OCI-LY7 (cell line): ENCODE results near the gene XIRP2. TPM values are rescaled to one million over a fixed set of nuclear protein-coding genes. Genes with fewer than 3 reads are reported as not detected.

ENCODE experiments used
- BruUV-seq: library from RNA; stranded (reverse); fragments of 400-500 nt; replicated peaks from 2 replicates; lab custom pipeline; 2021; lab: Mats Ljungman, UMichigan
- CTCF ChIA-PET: fragments of 300-600 bp; sonication (Branson Sonifier 250); formaldehyde crosslinking; loops from one replicate; lab custom pipeline; 2022; ENCODE audit warnings: antibody characterized with exemption; ENCODE audit not compliant: unreplicated experiment; lab: Charles Lee
- POLR2A ChIA-PET: fragments of 300-600 bp; sonication (Branson Sonifier 250); formaldehyde crosslinking; loops from one replicate; lab custom pipeline; 2022; ENCODE audit warnings: antibody characterized with exemption; lab: Charles Lee
- DNase-seq: peaks from one replicate; pipeline ENCODE4 v3.0.0-alpha.2; 2015; ENCODE audit warnings: low spot score
- H2AFZ ChIP-seq: fragments of 200-600 bp; sonication (generic), shearing (Covaris generic); 2 replicates; pipeline ENCODE4 v1.6.1; 2014; ENCODE audit warnings: mild to moderate bottlenecking, antibody characterized with exemption, low read length, moderate library complexity
- H3K27ac ChIP-seq: fragments of 200-600 bp; sonication (generic); 2 replicates; pipeline ENCODE4 v1.5.1; 2014; ENCODE audit warnings: mixed run types, low read depth, mild to moderate bottlenecking, moderate library complexity, low read length, inconsistent platforms; ENCODE audit not compliant: poor library complexity, severe bottlenecking
- H3K36me3 ChIP-seq: fragments of 200-600 bp; sonication (generic); 2 replicates; pipeline ENCODE4 v1.6.1; 2014; ENCODE audit warnings: mild to moderate bottlenecking, antibody characterized with exemption, low read length, moderate library complexity, mixed read lengths; ENCODE audit not compliant: insufficient read depth
- H3K4me1 ChIP-seq: fragments of 200-600 bp; sonication (generic); 2 replicates; pipeline ENCODE4 v1.5.1; 2014; ENCODE audit warnings: mild to moderate bottlenecking, low read length; ENCODE audit not compliant: insufficient read depth, poor library complexity, severe bottlenecking
- H3K4me2 ChIP-seq: fragments of 200-600 bp; sonication (generic); 2 replicates; pipeline ENCODE4 v1.6.1; 2014; ENCODE audit warnings: mild to moderate bottlenecking, low read length
- H3K4me3 ChIP-seq: fragments of 200-600 bp; sonication (generic); 2 replicates; pipeline ENCODE4 v1.5.1; 2014; ENCODE audit warnings: mild to moderate bottlenecking, low read depth, low read length; ENCODE audit not compliant: poor library complexity, severe bottlenecking
- H3K79me2 ChIP-seq: fragments of 200-600 bp; sonication (generic); 2 replicates; pipeline ENCODE4 v1.6.1; 2016; ENCODE audit warnings: low read depth, mild to moderate bottlenecking, low read length, moderate library complexity, mixed read lengths; ENCODE audit not compliant: insufficient read depth
- H3K9me2 ChIP-seq: fragments of 200-600 bp; sonication (generic); 2 replicates; pipeline ENCODE4 v1.6.1; 2016; ENCODE audit warnings: mild to moderate bottlenecking, low read length, mixed read lengths; ENCODE audit not compliant: insufficient read depth
- H3K9me3 ChIP-seq: fragments of 200-600 bp; sonication (generic); 2 replicates; pipeline ENCODE4 v1.6.1; 2014; ENCODE audit warnings: mild to moderate bottlenecking, mixed run types, low read length, mixed read lengths
- H4K20me1 ChIP-seq: fragments of 200-600 bp; sonication (generic); 2 replicates; pipeline ENCODE4 v1.6.1; 2014; ENCODE audit warnings: mild to moderate bottlenecking, antibody characterized with exemption, low read length, moderate library complexity, mixed read lengths; ENCODE audit not compliant: insufficient read depth
- EZH2phosphoT487 ChIP-seq: fragments of 200-600 bp; sonication (generic); IDR thresholded peaks from 2 replicates; pipeline ENCODE4 v1.6.1; 2018; ENCODE audit warnings: low read depth, borderline replicate concordance, mild to moderate bottlenecking, mixed run types, antibody characterized with exemption, low read length, moderate library complexity, mixed read lengths
- intact Hi-C: fragments of 100-400 bp; cut with micrococcal nuclease; formaldehyde crosslinking; loops from one replicate; pipeline ENCODE4 v1.10.0; 2022; ENCODE audit not compliant: unreplicated experiment
- total RNA-seq, 2 experiments: library from RNA; depleted of rRNA in 1 of 2; stranded (reverse); fragments of >200 nt in 1 of 2; shearing (Covaris generic) in 1 of 2; gene quantifications; 2 replicates each; pipeline ENCODE4 v1.2.3, GENCODE V29; 2014 to 2022
- TF ChIP-seq, protein P1 (sequence below): fragments of 200-600 bp; sonication (generic); conservative IDR thresholded peaks from 2 replicates; pipeline ENCODE4 v1.5.1; 2014; ENCODE audit warnings: mild to moderate bottlenecking, antibody characterized with exemption, low read length, moderate library complexity, mixed read lengths

XIRP2 gene
- total RNA-seq, 2 experiments from 2014 or later = not detected

- H3K27ac ChIP-seq = no peak overlapping the region
- CTCF ChIA-PET = no interaction called here
Measured at GRCh38 chr2:167182403-167182802, 294.1 kb downstream of the XIRP2 start.

GRCh38 chr2:167183931-167184330, 295.7 kb downstream of the XIRP2 start:
- no peaks in the 10 kb centered on the region for H3K4me1 ChIP-seq
- no peaks in the 10 kb centered on the region for H3K9me2 ChIP-seq
- intact Hi-C loops = no loop called here
- no peak overlapping the region for H3K27ac ChIP-seq
- TF ChIP-seq EZH2phosphoT487 = no peak
- no peaks in the 10 kb centered on the region for H3K9me3 ChIP-seq
- ChIA-PET POLR2A (no interaction called here), CTCF (no interaction called here)
- no peaks in the 10 kb centered on the region for H3K79me2 ChIP-seq
- DNase-seq = no peak
- H4K20me1 ChIP-seq = no peaks in the 10 kb centered on the region
- BruUV-seq = no TSS peak
- H2AFZ ChIP-seq = no peak overlapping the region
- no peak overlapping the region for H3K4me3 ChIP-seq
- H3K4me2 ChIP-seq = no peak overlapping the region
- no peaks in the 10 kb centered on the region for H3K36me3 ChIP-seq

More at GRCh38 chr2:167182403-167182802, 294.1 kb downstream of the XIRP2 start:
- Histone ChIP-seq H3K79me2 (no peaks in the 10 kb centered on the region), H4K20me1 (no peaks in the 10 kb centered on the region), H3K36me3 (no peaks in the 10 kb centered on the region), H3K9me2 (no peaks in the 10 kb centered on the region), H3K4me1 (no peaks in the 10 kb centered on the region), H2AFZ (no peak overlapping the region), H3K4me3 (no peak overlapping the region), H3K4me2 (no peak overlapping the region), H3K9me3 (no peaks in the 10 kb centered on the region)
- no TSS peak for BruUV-seq
- no peak for TF ChIP-seq EZH2phosphoT487
- TF ChIP-seq, protein P1, sequence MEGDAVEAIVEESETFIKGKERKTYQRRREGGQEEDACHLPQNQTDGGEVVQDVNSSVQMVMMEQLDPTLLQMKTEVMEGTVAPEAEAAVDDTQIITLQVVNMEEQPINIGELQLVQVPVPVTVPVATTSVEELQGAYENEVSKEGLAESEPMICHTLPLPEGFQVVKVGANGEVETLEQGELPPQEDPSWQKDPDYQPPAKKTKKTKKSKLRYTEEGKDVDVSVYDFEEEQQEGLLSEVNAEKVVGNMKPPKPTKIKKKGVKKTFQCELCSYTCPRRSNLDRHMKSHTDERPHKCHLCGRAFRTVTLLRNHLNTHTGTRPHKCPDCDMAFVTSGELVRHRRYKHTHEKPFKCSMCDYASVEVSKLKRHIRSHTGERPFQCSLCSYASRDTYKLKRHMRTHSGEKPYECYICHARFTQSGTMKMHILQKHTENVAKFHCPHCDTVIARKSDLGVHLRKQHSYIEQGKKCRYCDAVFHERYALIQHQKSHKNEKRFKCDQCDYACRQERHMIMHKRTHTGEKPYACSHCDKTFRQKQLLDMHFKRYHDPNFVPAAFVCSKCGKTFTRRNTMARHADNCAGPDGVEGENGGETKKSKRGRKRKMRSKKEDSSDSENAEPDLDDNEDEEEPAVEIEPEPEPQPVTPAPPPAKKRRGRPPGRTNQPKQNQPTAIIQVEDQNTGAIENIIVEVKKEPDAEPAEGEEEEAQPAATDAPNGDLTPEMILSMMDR = no peak
- no peak for DNase-seq
- POLR2A ChIA-PET = no interaction called here
- intact Hi-C loops = no loop called here

- no peak overlapping the region for H3K4me2 ChIP-seq
- H2AFZ ChIP-seq = no peak overlapping the region
- no peaks in the 10 kb centered on the region for H4K20me1 ChIP-seq
- no peaks in the 10 kb centered on the region for H3K36me3 ChIP-seq
- no peaks in the 10 kb centered on the region for H3K4me1 ChIP-seq
- no peak overlapping the region for H3K4me3 ChIP-seq
- no peaks in the 10 kb centered on the region for H3K79me2 ChIP-seq
- no peaks in the 10 kb centered on the region for H3K9me2 ChIP-seq
- BruUV-seq = no TSS peak
- H3K27ac ChIP-seq = no peak overlapping the region
- TF ChIP-seq EZH2phosphoT487 = no peak
- TF ChIP-seq, protein P1 = no peak
- POLR2A ChIA-PET = interaction anchor here (1.1 kb wide), 1 partner anchor 15 kb away, joined by 3 read pairs; no protein-coding TSS in a partner anchor
- intact Hi-C loops = no loop called here
- CTCF ChIA-PET = no interaction called here
- no peaks in the 10 kb centered on the region for H3K9me3 ChIP-seq
- no peak for DNase-seq
Measured at GRCh38 chr2:167186465-167186864, 298.2 kb downstream of the XIRP2 start.
